ENCODE results near the gene SUSD2.
"Not testable (repeated sequence)": the region's sequence is repeated elsewhere in the genome, so short reads cannot be mapped to it uniquely, and the experiment has no call there.

Gene SUSD2

GRCh38 chr22:24214467-24215285 is 33.4 kb downstream of the SUSD2 start:
- no peak for DNase-seq (ENCODE audit: low read depth)

GRCh38 chr22:24216541-24217209 is 35.4 kb downstream of the SUSD2 start:
- DNase-seq (ENCODE audit: low read depth), result no peak

GRCh38 chr22:24217384-24217783 is 36.1 kb downstream of the SUSD2 start:
- no peak for DNase-seq (ENCODE audit: low read depth)

- no peak for DNase-seq (ENCODE audit: low read depth)
These were observed 38.5 kb downstream of the SUSD2 start for GRCh38 chr22:24219750-24220149.

- DNase-seq (ENCODE audit: low read depth), result no peak
These were observed 43.2 kb downstream of the SUSD2 start for GRCh38 chr22:24224468-24224867.

DNA sequence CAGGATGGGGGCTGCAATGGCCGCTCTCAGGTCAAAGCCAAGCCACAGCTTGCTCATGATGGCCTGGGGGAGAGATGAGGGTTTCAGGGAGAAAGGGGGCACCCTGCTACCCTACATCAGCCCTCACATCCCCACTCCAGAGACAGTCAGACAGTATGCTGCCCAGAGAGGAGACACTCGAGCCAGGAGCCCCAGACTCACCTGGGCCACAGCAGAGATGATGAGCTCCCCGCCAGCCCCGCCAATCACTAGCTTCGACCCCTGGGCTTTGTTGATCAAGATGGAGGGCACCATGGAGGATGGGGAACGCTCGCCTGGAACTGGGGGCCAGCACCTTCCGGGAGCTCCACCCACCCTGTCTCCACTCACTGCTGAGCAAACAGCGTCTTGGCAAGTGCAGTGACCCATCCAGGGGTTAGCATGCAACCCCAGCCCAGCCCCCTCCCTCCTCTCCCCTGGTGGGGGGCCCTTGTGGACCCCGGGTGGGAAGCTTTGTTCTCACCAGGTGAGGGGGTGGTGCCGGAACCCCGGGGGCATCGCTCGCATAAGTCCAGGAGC is 43.8 kb downstream of the SUSD2 start:
- DNase-seq (ENCODE audit: low read depth), result no peak

GRCh38 chr22:24225951-24226350 is 44.7 kb downstream of the SUSD2 start:
- no peak for DNase-seq (ENCODE audit: low read depth)

DNA sequence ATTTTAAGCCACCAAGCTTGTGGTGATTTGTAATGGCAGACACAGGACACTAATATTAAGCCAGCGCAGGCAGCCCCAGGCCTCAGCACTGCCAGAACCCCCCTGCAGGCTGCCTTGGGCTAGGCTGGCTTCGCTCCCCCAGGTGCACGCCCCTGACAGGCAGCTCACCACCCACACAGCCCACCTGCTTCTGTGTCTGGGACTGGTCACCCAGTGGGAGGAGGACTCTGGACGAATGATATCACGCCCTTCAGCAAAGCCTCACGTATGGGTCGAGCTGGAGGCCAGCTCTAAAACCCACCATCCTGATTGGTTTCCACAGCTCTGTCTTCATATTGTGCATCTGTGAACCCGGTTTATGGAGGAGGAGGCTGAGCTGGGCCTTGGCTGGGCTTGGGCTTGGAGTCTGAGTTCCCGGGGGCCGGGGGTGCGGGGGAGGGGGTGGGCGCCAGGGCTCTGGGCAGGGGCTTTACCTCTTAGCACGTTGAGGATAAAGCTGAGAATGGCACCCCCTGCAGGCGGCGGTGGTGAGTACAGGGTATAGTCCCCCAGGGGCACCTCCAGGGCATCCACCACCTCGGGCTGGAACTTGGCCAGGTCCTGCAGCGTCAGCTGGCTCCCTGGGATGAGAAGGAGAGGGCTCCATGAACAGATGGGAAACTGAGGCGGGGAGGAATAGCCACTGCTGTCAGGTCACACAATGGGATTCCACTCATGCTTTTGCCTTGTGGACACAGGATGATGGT is 49.8 kb downstream of the SUSD2 start:
- DNase-seq (ENCODE audit: low read depth), result peak; percentile 17

DNA sequence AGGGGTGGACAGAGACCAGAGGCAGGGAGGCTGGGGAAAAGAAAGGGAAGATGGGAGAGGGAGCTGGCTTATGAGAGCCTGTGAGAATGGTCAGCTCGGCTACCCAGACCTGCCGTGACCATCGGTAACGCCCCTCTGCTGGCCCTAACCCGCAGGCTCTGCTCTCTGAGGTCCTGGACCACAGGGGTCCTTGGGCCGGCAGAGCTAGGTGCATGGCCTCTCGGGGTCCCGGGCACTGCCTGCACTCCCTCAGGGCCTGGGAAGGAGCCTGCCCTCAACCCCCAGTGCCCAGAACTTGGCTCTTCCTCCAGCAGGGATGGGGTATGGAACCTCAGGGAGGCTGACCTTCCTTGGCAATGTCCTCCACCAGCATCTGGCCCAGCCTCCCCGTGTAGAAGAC is 50.4 kb downstream of the SUSD2 start:
- DNase-seq (ENCODE audit: low read depth), result no peak

- DNase-seq (ENCODE audit: low read depth), result no peak
These were observed 50.8 kb downstream of the SUSD2 start for GRCh38 chr22:24232124-24232523.

GRCh38 chr22:24232725-24233124 is 51.4 kb downstream of the SUSD2 start:
- no peak for DNase-seq (ENCODE audit: low read depth)

- DNase-seq (ENCODE audit: low read depth), result no peak
These were observed 51.9 kb downstream of the SUSD2 start for GRCh38 chr22:24233235-24233634.

- no peak for DNase-seq (ENCODE audit: low read depth)
These were observed 52.5 kb downstream of the SUSD2 start for GRCh38 chr22:24233816-24234215.

- no peak for DNase-seq (ENCODE audit: low read depth)
These were observed 54.0 kb downstream of the SUSD2 start for GRCh38 chr22:24235315-24235714.

DNA sequence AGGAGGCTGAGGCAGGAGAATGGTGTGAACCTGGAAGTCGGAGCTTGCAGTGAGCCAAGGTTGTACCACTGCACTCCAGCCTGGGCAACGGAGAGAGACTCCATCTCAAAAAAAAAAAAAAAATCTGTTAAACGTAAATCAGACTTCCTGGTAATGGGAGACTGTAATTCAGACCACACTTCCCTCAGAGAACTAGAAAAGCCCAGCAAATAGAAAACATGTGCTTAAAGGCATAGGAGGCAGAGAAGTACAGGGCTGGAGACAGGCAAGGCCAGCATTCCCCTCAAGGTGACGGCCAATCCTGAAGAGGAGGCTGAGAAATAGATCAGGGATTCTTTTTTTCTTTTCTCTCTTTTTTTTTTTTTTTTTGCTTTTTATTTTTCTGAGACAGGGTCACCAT is 55.4 kb downstream of the SUSD2 start:
- no peak for DNase-seq (ENCODE audit: low read depth)

- DNase-seq (ENCODE audit: low read depth), result not testable (repeated sequence)
These were observed 56.9 kb downstream of the SUSD2 start for GRCh38 chr22:24238101-24238694.
